ENCODE data around the gene PHACTR3.

Gene PHACTR3

DNA sequence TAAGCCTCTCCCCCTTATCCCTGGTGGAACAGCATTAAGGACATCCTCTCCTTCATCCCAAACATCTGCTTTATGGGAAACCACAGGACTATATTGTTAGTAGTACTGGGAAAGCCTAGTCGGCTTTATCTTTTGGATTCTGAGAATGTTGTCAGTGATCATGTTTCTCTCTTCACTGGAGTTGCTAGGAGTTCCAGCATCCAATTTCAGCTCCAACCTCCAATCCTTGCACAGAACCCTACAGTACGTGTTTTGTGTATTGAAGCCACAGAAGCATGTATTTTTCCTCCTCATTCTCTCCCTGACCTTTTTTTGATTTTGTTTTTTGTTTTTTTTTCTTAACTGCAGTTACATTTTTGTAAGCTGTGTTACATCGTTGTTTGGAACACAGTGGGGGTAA is 84.0 kb downstream of the PHACTR3 start:
- in situ Hi-C loops (cut with MboI; ENCODE audit: low sequenced_read_pairs) = no loop called here

DNA sequence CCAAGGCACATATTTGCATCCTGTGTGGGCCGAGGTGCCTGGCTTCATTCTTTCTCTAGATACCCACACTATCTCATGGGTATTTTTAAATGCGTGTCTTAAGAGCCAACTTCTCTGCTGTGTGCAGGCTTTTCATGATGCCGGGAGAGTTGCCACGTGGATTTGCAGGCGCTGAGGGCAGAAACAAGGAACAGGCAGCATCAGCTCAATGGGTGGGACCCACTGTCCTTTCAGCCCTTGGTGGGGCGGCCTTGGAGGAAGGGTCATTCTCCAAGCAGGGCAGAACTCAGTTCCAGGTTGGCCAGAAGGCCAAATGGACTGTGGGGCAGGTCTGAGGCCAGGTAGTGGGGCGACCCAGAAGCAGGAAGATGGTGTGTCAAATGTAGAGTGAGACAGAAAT is 84.7 kb downstream of the PHACTR3 start:
- in situ Hi-C loops (cut with MboI; ENCODE audit: low sequenced_read_pairs) = no loop called here

DNA sequence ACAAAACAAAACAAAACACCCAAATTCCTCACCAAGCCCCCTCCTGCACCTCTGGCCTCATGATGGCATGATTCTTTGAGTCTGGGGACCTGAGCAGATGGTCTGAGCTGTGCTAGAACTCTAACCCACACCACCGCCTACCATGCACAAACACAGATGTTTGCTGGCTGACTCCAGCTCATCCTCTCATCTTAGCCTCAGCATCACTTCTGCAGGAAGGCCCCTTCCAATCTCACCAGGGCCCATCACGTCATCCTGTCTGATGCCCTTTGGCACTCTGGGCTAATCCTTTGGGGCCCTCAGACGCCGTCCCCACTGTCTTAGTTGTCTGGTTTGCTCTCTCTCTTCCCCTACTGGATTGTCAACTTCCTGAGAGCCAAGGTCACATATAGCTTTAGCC is 85.8 kb downstream of the PHACTR3 start:
- in situ Hi-C loops (cut with MboI; ENCODE audit: low sequenced_read_pairs) = no loop called here

DNA sequence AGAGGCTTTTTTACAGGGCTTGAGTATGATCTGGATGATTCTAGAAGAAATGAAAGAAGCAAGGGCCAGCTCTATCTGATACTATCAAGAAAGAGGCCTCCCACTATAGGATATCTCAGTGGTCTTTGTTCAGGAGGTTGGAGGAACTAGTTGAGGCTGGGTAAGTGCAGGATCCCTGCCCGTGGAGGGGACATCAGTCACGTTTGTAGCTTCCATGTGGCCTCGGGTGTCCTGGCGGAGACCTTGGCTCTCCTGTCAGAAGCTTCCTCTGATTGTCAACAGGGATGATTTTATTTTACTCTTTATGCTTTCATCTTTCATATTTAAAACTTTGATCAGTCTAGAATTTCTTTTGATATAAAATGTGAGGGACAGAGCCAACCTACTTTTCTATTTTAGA is 86.6 kb downstream of the PHACTR3 start:
- in situ Hi-C loops (cut with MboI; ENCODE audit: low sequenced_read_pairs) = no loop called here

DNA sequence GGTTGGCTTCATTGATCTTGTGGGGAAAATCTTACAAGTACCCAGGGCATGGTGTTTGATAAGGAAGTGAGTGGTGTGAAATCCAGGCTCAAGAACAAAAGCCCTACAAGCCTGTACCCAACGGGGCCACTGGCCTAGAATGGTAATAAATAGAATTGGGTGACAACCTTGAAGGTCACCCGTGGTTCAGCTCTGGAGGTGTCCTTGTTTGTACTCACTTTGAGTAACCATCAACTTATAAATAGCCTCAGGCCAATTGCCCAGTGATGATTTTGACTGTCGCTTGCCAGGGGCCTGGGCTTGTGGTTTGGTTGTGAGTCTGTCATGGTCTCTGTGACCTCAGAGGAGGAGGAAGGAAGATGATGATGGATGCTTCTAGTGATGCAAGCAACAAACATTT is 87.8 kb downstream of the PHACTR3 start:
- in situ Hi-C loops (cut with MboI; ENCODE audit: low sequenced_read_pairs) = no loop called here

DNA sequence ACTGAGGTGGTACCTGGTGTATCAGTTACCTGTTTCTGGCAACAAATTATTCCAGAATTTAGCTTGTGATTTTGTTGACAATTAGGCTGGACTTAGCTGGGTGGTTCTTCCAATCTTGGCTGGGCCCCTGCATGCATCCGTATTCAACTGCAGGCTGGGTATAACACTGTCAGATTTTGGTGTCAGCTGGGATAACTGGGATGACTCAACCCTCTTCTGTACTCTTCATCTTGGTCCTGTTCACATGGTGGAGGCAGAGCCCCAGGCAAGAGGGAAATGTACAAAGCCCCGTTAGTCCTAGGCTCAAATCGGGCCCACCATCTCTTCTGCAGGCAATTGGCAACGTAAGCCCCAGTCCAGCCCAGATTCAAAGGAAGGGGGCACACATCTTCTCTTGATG is 89.2 kb downstream of the PHACTR3 start:
- in situ Hi-C loops (cut with MboI; ENCODE audit: low sequenced_read_pairs) = no loop called here

DNA sequence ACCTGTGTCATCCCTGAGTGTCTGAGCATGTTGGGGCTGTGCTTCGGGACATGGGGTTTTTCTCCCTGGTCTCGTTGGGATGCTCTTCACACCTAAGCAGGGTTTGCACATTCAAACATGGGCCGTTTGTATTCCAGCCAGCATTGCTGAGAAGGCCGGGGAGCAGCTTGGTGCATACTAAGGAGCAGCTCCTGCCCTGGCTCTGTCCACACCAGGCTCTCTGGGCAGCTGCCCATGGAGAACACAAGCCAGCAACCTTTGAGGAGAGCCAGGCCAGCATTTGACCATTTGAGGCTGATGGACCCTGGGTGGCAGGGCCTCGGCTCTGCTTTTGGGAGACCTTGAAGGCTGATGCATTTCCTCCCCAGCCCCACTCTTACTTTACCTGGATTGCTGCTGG is 92.1 kb downstream of the PHACTR3 start:
- in situ Hi-C loops (cut with MboI; ENCODE audit: low sequenced_read_pairs) = no loop called here

DNA sequence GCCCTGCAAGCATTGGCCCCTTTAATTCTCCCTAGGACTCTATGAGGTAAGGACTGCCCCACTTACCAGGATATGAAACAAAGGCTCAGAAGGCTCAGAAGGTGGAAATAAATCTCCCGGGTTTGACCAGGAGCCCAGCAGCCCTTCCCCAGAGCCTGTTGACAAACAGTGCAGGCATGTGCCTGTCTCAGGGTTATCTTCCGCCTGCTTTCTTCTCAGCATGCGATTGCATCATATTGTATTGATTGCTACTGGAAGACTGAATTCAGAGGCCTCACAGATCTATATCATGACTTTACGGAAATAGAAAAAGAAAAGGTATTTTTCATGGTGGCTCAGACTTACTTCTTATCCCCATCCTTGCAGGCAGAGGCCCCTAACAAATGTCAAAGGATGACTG is 92.7 kb downstream of the PHACTR3 start:
- in situ Hi-C loops (cut with MboI; ENCODE audit: low sequenced_read_pairs) = no loop called here

DNA sequence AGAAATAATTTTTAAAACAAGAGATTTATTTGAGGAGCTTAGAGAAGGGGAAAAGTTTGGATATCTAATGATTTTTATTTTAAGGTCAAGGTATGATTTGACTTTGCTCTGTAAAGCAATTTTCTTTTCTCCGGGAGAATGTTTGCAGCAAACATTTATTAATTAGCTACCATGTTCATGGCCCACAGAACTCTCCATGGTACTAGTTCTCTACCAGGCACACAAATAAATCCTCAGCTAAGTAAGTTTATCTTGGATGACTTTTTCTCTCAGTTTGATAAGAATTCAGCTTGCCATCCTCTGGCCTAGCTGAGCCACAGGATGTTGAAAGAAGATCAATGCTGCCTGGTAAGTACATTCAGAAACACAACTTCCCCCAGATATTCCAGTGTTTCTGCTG is 94.3 kb downstream of the PHACTR3 start:
- in situ Hi-C loops (cut with MboI; ENCODE audit: low sequenced_read_pairs) = no loop called here

DNA sequence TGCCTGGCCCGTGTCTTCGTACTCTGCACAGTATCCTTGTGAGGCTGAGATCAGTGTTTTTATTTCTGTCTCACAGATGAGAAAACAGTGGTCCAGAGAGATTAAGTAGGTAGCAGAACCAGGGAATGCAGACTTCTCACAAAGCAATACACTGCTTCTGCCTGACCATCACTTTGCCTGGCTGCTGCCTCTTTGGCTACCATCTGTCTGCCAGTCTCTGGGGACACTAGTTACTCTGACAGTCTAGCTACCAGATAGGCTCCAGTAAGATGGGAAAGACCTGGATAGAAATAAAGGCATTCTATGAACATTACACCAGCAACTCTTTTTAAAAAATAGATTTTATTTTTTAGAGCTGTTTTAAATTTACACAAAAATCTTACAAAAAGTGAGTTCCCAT is 96.9 kb downstream of the PHACTR3 start:
- in situ Hi-C loops (cut with MboI; ENCODE audit: low sequenced_read_pairs) = no loop called here

DNA sequence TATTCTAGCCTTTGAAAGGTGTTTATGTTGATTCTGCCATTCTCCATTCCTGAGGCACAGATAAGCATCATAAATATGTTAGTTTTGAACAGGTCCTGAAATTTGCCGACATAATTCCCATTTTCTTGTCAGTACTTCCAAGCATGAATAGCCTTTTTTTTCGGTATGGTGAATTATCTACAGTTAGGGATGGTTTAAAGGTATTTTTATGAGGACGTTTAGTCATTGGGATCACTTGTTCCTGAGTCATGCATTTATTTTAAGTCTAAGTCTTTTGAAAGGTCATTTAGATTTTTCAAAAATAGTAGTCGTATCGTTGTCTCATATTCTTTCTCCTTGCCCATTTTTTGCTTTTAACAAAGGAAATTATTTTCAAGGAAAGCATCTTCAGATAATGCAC is 98.7 kb downstream of the PHACTR3 start:
- in situ Hi-C loops (cut with MboI; ENCODE audit: low sequenced_read_pairs) = no loop called here

DNA sequence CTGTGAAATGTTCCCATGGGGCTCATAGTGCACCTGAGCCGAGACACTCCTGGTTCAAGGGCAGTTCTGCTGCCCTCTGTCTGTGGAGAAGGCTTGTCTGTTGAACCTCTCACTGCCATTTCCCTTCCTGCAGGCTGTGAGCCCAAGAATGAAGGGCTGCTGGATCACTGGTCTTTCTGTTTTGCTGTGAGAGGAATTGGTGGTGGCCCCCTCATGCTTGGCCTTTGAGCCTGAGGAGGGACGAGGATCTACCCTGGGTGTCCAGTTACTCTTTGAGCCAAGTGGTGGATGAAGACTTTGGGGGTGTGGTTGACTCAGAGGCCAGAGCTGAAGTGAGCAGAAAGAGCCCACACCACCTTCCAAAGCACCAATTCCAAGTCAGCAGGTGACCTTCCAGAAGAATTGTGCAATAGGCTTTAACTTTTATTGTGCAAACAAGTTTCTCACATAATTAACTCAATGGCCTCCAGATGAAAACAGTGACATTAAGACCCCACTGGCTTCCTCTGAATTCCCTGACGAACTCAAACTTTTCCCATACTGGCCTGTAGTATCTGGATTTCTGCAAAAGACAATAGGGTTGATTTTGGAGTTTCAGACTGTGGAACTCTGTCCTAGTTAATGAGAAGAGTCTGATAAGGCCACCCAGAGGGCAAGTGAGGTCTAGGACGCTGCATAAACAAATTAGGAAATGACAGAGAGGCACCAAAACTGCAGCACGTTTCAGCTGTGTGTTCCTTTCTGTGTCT is 101.5 kb downstream of the PHACTR3 start:
- in situ Hi-C loops (cut with MboI; ENCODE audit: low sequenced_read_pairs) = no loop called here

DNA sequence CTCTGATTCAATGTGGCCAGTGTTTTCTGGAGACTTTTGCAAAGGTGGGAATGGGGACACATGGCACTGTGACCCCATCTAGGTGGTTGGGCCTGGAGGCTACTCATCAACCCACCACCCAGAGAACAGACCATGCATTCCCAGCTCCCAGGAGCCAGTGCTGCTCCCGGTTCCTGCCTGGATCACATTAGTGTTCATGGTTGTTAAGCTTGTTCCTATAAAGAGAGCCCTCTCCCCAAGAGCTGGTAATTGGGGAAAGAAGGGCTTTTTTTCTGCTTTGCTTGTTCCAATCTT is 102.0 kb downstream of the PHACTR3 start:
- in situ Hi-C loops (cut with MboI; ENCODE audit: low sequenced_read_pairs) = no loop called here

DNA sequence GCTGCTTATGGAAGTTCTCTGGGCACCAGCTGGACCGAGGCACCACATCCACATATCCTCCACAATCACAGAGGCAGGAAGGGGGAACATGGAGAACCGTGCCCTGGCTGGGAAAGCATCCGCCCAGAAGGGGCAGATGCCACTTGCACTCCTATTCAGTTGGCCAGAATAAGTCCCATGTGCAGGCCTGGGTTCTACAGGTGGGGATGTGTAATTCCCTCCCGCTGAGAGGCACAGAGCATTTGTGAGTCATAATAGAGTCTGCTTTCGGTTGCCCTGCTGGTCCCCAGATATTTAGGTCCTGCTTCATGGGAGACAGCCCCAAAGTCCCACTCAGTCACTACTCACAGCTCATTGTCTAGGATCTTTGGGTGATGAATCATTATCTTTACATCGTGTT is 104.0 kb downstream of the PHACTR3 start:
- in situ Hi-C loops (cut with MboI; ENCODE audit: low sequenced_read_pairs) = no loop called here

DNA sequence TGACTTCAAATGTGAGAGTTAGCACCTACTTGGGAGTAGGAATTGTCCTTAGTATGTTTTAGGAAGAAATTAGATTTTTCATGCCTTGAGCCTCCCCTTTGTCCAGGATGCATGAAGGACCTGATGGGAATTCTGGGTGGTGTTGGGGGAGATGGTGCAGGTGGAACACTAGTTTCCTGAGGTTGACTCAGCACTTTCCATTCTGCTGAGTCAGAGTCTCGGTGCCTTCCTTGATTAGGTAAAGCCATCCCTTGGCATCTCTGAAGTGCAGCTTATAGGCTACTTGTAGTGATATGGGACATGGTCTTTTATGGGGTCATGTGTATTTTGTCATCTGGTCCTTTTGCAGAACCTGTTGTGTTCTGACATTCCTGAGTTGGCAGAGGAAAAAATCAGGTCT is 105.3 kb downstream of the PHACTR3 start:
- in situ Hi-C loops (cut with MboI; ENCODE audit: low sequenced_read_pairs) = no loop called here

DNA sequence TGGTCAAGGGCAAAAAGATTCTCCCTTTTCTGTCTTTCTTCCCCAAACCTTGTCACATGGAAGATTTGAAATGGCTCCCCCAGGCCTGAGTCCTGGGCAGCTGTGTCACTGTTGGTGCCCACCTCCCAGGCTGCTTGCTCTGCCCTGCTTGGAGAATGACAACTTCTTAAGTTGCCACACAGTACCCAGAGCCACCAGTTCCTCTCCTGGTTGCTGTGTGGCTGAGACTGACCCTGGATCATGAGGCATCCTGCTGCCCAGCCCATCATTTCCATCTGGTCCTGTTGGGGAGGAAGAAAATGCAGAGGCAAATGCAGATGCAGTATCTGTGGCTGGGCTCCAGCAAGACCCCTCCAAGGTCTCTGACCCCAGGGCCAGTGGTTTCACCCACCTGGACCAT is 113.7 kb downstream of the PHACTR3 start:
- in situ Hi-C loops (cut with MboI; ENCODE audit: low sequenced_read_pairs) = no loop called here

DNA sequence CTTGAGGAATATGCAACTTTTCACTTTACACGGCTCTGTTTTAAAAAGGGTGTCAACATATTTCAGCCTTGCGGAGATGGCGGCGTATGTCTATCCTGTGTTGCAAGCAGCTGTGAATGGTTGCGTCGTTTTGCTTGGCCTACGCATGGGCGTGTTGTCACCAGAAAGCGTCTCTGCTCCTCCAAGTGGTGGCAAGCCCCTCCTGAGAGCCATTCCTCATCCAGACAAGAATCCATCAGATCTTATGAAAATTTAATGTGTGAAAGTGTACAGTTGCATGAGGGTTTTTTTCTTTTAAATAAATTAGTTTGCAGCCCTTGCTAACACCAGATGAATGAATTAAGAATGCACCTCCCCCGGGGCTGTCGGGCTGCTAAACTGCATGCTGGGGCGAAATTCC is 114.4 kb downstream of the PHACTR3 start:
- in situ Hi-C loops (cut with MboI; ENCODE audit: low sequenced_read_pairs) = no loop called here

DNA sequence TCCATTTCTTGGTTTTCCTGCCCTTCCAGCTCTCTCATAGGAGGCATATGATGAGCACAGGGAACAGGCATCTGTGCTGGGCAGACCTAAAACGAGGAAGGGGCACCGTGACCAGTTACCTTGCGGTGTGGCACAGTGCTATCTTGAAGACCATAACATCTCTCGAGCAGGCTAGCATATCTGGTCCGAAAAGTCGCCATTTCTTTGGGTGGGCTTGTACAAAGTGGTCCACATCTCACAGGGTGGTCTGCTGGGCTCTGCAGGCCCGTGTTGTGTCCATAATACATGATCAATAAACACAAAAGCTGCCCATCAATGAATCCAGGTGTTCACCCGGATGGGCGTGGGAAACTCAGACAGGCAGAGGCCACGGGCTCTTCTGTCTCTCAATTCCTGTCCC is 115.7 kb downstream of the PHACTR3 start:
- in situ Hi-C loops (cut with MboI; ENCODE audit: low sequenced_read_pairs) = no loop called here

DNA sequence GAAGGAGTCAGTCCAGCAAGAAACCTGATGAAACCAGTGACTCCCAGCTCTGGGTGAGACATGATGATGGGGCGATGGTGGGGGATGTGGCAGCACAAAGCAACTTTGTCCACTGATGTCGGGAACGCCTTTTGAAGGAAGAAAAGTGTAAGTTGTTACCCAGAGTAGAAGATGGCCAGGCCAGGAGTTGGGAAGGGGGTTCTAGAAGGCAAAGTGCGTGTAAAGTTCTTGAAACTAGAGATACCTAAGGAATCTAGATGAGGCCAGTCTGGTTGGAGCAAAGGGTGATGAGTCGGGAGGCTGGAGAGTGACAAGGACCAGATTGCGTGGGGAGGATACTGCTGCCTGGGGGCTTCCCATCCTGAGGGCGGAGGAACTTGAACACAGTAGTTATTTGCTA is 117.0 kb downstream of the PHACTR3 start:
- in situ Hi-C loops (cut with MboI; ENCODE audit: low sequenced_read_pairs) = no loop called here

DNA sequence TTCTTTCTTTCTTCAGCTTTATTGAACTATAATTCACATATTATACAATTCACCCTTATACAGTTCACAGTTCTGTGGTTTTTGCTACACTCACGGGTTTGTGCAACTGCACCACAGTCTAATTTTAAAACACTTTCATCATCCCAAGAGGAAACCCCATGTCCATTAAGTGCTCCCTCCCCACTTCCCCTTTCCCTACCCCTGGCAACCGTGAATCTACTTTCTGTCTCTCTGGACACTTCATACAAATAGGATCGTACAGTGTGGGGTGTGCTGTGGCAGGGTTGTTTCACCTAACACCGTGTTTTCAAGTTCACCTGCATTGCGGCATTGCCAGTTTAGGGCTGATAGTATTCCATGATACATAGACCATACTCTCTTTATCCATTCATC is 118.8 kb downstream of the PHACTR3 start:
- in situ Hi-C loops (cut with MboI; ENCODE audit: low sequenced_read_pairs) = no loop called here

DNA sequence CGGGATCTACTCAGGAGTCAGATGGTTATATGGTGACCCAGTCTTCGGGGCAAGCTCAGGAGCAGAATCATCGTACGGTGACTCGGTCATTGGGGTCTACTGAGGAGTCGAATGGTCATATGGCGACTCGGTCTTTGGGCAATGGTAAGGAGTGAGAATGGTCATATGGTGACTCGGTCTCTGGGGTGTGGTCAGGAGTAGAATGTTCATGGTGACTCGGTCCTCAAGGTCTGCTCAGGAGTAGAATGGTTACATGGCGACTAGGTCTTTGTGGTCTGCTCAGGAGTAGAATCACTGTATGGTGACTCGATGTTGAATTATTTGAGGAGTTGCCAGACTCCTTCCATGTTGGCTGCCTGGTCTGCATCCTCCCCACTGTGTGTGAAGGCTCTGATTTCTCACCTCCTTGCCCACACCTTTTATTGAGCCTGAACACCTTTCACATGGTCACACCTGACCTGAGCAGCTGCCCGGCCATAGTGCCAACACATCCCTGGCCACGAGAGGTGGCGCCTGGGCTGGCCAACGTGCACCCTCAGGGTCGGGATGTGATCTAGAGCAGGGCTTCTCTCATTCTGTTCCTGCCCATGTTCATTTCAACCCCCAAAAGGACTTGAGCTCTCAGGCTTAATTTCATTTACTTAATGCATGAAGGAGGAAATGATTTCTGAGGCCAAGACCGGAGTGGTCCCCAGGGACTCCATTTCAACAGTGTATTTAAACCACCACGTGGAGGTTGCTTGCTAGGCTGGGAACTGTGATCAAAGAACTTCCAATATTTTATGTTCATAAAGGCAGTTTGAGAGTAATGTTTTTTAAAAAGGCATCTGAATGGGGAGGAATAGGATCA is 119.5 kb downstream of the PHACTR3 start:
- in situ Hi-C loops (cut with MboI; ENCODE audit: low sequenced_read_pairs) = no loop called here

DNA sequence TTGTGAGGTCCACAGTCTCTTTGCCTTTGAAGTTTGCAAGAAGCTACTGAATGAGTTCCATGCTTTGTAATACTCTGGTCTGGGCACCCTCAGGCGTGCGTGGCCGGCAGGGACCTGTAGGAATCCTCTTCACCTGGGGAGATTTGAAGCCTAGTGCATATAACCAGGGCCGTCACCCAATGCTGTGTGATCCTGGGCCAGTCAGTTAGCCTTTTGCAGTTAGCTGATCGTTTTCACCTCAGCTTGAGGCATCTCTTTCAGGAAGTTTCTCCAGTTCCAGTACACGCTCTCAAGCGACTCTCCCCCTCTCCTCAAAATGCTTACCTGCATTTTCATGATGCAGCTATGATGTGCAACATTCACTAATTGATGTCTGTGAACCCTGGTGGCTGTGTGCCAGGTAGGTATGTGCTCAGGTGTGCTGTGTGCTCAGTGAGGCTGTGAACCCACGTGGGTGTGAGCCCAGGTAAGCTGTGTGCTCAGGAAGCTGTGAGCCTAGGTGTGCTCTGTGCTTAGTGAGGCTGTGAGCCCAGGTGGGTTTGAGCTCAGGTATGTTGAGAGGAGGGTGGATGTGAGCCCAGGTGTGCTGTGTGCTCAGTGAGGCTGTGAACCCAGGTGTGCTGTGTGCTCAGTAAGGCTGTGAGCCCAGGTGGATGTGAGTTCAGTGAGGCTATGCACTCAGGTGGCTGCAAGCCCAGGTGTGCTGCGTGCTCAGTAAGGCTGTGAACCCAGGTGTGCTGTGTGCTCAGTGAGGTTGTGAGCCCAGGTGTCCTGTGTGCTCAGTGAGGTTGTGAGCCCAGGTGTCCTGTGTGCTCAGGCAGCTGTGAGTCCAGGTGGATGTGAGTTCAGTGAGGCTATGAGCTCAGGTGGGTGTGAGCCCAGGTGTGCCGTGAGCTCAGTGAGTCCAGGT is 120.4 kb downstream of the PHACTR3 start:
- in situ Hi-C loops (cut with MboI; ENCODE audit: low sequenced_read_pairs) = no loop called here

Measured in HL-60/S4 (cell line).